ENCODE data around the gene ARHGEF26.

DNA sequence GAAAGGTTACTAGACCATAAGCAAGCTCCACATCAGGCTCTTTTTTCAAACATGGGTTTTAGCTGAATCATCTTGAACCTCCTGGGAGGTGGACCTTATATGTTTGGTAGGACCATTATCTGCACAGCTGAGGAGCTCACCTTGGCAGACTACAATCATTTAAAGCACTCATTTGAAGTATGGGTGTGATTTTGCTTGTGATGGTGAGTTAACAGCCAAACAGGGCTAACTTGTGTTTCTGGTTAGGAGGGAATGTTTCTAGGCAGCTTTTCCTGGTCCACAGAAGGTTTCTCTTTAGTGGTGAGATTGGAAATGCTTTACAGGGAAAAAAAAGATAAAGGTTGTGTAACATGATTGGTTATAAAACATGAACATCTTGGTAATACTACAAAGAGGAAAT, 61.8 kb downstream of the ARHGEF26 start:
- TF ChIP-seq ZNF565 (CRISPR knock-in tag; conservative IDR thresholded peaks at IDR 0.05; ENCODE audit: low read depth): no peak
- TF ChIP-seq, protein P1, sequence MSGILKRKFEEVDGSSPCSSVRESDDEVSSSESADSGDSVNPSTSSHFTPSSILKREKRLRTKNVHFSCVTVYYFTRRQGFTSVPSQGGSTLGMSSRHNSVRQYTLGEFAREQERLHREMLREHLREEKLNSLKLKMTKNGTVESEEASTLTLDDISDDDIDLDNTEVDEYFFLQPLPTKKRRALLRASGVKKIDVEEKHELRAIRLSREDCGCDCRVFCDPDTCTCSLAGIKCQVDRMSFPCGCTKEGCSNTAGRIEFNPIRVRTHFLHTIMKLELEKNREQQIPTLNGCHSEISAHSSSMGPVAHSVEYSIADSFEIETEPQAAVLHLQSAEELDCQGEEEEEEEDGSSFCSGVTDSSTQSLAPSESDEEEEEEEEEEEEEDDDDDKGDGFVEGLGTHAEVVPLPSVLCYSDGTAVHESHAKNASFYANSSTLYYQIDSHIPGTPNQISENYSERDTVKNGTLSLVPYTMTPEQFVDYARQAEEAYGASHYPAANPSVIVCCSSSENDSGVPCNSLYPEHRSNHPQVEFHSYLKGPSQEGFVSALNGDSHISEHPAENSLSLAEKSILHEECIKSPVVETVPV (CRISPR knock-in tag; IDR thresholded peaks at IDR 0.05): no peak
- TF ChIP-seq, protein P2, sequence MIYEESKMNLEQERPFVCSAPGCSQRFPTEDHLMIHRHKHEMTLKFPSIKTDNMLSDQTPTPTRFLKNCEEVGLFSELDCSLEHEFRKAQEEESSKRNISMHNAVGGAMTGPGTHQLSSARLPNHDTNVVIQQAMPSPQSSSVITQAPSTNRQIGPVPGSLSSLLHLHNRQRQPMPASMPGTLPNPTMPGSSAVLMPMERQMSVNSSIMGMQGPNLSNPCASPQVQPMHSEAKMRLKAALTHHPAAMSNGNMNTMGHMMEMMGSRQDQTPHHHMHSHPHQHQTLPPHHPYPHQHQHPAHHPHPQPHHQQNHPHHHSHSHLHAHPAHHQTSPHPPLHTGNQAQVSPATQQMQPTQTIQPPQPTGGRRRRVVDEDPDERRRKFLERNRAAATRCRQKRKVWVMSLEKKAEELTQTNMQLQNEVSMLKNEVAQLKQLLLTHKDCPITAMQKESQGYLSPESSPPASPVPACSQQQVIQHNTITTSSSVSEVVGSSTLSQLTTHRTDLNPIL (CRISPR knock-in tag; IDR thresholded peaks at IDR 0.05; ENCODE audit: low read depth): no peak
- TF ChIP-seq, protein P3, sequence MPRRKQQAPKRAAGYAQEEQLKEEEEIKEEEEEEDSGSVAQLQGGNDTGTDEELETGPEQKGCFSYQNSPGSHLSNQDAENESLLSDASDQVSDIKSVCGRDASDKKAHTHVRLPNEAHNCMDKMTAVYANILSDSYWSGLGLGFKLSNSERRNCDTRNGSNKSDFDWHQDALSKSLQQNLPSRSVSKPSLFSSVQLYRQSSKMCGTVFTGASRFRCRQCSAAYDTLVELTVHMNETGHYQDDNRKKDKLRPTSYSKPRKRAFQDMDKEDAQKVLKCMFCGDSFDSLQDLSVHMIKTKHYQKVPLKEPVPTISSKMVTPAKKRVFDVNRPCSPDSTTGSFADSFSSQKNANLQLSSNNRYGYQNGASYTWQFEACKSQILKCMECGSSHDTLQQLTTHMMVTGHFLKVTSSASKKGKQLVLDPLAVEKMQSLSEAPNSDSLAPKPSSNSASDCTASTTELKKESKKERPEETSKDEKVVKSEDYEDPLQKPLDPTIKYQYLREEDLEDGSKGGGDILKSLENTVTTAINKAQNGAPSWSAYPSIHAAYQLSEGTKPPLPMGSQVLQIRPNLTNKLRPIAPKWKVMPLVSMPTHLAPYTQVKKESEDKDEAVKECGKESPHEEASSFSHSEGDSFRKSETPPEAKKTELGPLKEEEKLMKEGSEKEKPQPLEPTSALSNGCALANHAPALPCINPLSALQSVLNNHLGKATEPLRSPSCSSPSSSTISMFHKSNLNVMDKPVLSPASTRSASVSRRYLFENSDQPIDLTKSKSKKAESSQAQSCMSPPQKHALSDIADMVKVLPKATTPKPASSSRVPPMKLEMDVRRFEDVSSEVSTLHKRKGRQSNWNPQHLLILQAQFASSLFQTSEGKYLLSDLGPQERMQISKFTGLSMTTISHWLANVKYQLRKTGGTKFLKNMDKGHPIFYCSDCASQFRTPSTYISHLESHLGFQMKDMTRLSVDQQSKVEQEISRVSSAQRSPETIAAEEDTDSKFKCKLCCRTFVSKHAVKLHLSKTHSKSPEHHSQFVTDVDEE (CRISPR knock-in tag; IDR thresholded peaks at IDR 0.05): no peak
